Loucy (cell line): Measurements from ENCODE around the gene TLR1.
"Not testable (repeated sequence)": the region's sequence is repeated elsewhere in the genome, so short reads cannot be mapped to it uniquely, and the experiment has no call there.

ENCODE experiments used
- H2AFZ ChIP-seq: fragments of 200-600 bp; sonication (generic); 2 replicates; pipeline ENCODE4 v1.6.0; 2016; ENCODE audit warnings: antibody characterized with exemption, mild to moderate bottlenecking, low read length, moderate library complexity
- H3F3A ChIP-seq: fragments of 200-600 bp; 2 replicates; pipeline ENCODE4 v1.6.0; 2016; ENCODE audit warnings: antibody characterized with exemption, low read depth, mild to moderate bottlenecking
- H3K27me3 ChIP-seq: fragments of 200-600 bp; sonication (generic); 2 replicates; pipeline ENCODE4 v1.6.1; 2014; ENCODE audit warnings: low read length, mild to moderate bottlenecking; ENCODE audit not compliant: insufficient read depth, poor library complexity, severe bottlenecking
- H3K36me3 ChIP-seq: fragments of 200-600 bp; sonication (generic); 2 replicates; pipeline ENCODE4 v1.6.1; 2016; ENCODE audit warnings: low read length; ENCODE audit not compliant: insufficient read depth
- H3K4me1 ChIP-seq: fragments of 200-600 bp; sonication (generic); 2 replicates; pipeline ENCODE4 v1.5.1; 2014; ENCODE audit warnings: low read length, mild to moderate bottlenecking; ENCODE audit not compliant: insufficient read depth, poor library complexity, severe bottlenecking
- H3K4me2 ChIP-seq: fragments of 200-600 bp; sonication (generic); 2 replicates; pipeline ENCODE4 v1.6.0; 2014; ENCODE audit warnings: antibody characterized with exemption, low read length, low read depth, mild to moderate bottlenecking; ENCODE audit not compliant: poor library complexity, severe bottlenecking
- H3K4me3 ChIP-seq: fragments of 200-600 bp; sonication (generic); 2 replicates; pipeline ENCODE4 v1.5.1; 2014; ENCODE audit warnings: low read length, mild to moderate bottlenecking, mixed read lengths; ENCODE audit not compliant: poor library complexity, severe bottlenecking
- H3K79me2 ChIP-seq: fragments of 200-600 bp; sonication (generic); 2 replicates; pipeline ENCODE4 v1.6.1; 2014; ENCODE audit warnings: low read length; ENCODE audit not compliant: insufficient read depth
- H3K9ac ChIP-seq: fragments of 200-600 bp; sonication (generic); 2 replicates; pipeline ENCODE4 v1.6.0; 2014; ENCODE audit warnings: mild to moderate bottlenecking, low read depth, low read length, moderate library complexity; ENCODE audit not compliant: poor library complexity, severe bottlenecking
- H3K9me2 ChIP-seq: fragments of 200-600 bp; sonication (generic); replicated peaks from 2 replicates; pipeline ENCODE4 v1.6.1; 2016; ENCODE audit warnings: low read depth, low read length, mixed read lengths
- H3K9me3 ChIP-seq: fragments of 200-600 bp; sonication (generic); 2 replicates; pipeline ENCODE4 v1.6.1; 2014; ENCODE audit warnings: mild to moderate bottlenecking, antibody characterized with exemption, low read length, low read depth; ENCODE audit not compliant: insufficient read depth
- H4K20me1 ChIP-seq: fragments of 200-600 bp; sonication (generic); 2 replicates; pipeline ENCODE4 v1.6.0; 2014; ENCODE audit warnings: antibody characterized with exemption, low read length, mild to moderate bottlenecking; ENCODE audit not compliant: insufficient read depth, poor library complexity, severe bottlenecking
- EZH2phosphoT487 ChIP-seq: fragments of 200-600 bp; IDR thresholded peaks from 2 replicates; pipeline ENCODE4 v1.6.1; 2018; ENCODE audit warnings: antibody characterized with exemption, mild to moderate bottlenecking, moderate library complexity, borderline replicate concordance
- TF ChIP-seq, protein P1 (sequence below): fragments of 200-600 bp; sonication (generic); conservative IDR thresholded peaks from 2 replicates; pipeline ENCODE4 v1.5.1; 2014; ENCODE audit warnings: mild to moderate bottlenecking, antibody characterized with exemption, low read length

Gene TLR1

DNA sequence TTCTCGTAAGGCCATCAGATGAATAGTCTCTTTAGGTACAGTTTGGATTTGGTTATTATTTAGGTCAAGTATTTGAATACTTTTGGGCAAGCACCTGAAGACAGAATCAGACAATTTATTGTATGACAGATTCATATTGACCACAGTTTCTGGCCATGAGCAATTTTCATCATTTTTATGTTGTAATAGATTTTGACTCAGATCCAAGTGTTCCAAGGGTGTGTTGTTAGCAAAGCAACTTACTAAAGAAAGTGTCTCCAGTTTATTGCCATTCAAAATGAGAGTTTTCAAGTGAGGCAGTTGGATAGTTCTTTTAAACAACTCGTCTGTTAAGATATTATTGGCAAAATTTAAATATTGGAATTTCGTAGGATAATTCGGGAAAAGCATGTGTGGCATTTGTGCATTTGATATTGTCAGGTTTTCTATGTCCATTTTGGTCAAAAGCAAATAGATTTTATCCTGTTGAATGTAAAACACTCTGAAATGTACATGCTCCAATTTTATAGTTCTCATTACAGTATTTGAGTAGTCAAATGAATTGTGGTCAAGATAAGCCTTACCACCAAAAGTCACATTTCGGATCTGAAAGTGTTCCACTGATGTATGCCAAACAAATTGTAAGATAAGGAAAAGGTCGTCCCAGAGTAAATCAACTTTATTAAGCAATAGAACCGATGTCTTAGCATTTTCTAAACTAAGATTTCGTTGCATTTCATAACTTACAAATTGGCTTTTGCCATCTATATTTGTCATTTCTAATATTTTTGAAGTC, 30.2 kb downstream of the TLR1 start:
- Histone ChIP-seq H4K20me1 (no peaks in the 10 kb centered on the region), H3K79me2 (no peaks in the 10 kb centered on the region), H3K27me3 (peaks cover 5% of the 10 kb centered on the region), H3K9ac (no peak overlapping the region), H3K9me2 (no peaks in the 10 kb centered on the region), H3K36me3 (no peaks in the 10 kb centered on the region), H3K4me2 (no peak overlapping the region), H3K4me1 (no peaks in the 10 kb centered on the region), H2AFZ (no peak overlapping the region), H3K4me3 (no peak overlapping the region), H3K9me3 (no peaks in the 10 kb centered on the region), H3F3A (no peaks in the 10 kb centered on the region)
- TF ChIP-seq EZH2phosphoT487: no peak
- TF ChIP-seq, protein P1, sequence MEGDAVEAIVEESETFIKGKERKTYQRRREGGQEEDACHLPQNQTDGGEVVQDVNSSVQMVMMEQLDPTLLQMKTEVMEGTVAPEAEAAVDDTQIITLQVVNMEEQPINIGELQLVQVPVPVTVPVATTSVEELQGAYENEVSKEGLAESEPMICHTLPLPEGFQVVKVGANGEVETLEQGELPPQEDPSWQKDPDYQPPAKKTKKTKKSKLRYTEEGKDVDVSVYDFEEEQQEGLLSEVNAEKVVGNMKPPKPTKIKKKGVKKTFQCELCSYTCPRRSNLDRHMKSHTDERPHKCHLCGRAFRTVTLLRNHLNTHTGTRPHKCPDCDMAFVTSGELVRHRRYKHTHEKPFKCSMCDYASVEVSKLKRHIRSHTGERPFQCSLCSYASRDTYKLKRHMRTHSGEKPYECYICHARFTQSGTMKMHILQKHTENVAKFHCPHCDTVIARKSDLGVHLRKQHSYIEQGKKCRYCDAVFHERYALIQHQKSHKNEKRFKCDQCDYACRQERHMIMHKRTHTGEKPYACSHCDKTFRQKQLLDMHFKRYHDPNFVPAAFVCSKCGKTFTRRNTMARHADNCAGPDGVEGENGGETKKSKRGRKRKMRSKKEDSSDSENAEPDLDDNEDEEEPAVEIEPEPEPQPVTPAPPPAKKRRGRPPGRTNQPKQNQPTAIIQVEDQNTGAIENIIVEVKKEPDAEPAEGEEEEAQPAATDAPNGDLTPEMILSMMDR: no peak

DNA sequence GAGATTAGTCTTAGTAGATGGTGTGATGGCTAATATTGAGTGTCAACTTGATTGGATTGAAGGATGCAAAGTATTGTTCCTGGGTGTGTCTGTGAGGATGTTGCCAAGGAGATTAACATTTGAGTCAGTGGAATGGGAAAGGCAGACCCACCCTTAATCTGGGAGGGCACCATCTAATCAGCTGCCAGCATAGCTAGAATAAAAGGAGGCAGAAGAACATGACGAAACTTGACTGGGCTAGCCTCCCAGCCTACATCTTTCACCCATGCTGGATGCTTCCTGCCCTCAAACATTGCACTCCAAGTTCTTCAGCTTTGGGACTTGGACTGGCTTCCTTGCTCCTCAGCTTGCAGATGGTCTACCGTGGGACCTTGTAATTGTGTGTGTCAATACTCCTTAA, 34.3 kb downstream of the TLR1 start:
- H3F3A ChIP-seq: not testable (repeated sequence)

DNA sequence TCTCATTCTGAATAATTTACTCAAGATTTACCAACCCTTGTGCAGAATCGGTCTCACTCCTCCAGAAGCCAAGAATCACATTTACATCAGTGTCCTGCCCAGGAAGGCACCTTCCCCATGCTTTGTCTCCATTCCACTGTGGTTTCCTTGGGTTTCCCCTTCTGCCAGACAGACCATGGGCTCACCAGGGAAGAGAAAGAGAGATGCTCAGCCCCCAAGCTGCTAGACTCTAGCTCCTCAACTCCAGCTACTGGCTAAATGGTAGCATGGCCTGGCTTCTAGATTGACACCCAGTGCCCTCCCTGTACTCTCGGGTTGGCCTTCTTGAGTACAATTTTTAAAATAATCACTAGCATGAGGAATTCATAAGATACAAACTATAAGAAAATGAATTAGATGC, 34.7 kb downstream of the TLR1 start:
- Histone ChIP-seq H3K36me3 (no peaks in the 10 kb centered on the region), H4K20me1 (no peaks in the 10 kb centered on the region), H3K27me3 (peaks cover 5% of the 10 kb centered on the region), H3K4me2 (no peak overlapping the region), H3K4me3 (no peak overlapping the region), H3K79me2 (no peaks in the 10 kb centered on the region), H3K4me1 (no peaks in the 10 kb centered on the region), H3K9me2 (no peaks in the 10 kb centered on the region), H3K9ac (no peak overlapping the region), H3K9me3 (no peaks in the 10 kb centered on the region), H3F3A (no peaks in the 10 kb centered on the region), H2AFZ (no peak overlapping the region)
- TF ChIP-seq EZH2phosphoT487: no peak
- TF ChIP-seq, protein P1: no peak

More for the DNA sequence above, 34.3 kb downstream of the TLR1 start:
- H4K20me1 ChIP-seq, H3K4me3 ChIP-seq, H3K27me3 ChIP-seq, H3K9ac ChIP-seq, H3K4me2 ChIP-seq, H2AFZ ChIP-seq, H3K4me1 ChIP-seq, H3K9me2 ChIP-seq, H3K79me2 ChIP-seq, H3K36me3 ChIP-seq, H3K9me3 ChIP-seq: not testable (repeated sequence)

DNA sequence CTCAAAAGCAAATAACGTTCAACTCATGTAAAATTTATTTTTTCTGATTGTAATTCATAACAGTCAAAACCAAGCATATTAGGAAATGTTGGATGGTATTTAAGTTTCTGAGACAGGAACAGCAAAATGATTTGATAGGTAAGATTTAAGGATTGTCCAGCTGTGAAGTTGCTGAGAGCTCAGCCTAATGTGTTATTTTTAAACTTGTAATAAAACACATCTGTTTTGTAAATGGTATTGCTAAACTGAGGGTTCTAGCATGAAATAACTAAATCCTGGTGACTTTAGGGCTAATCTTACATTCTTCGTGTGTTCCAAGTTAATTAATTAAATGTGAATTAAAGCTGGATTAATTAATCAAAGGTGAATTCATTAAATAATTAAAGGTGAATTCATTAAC, 35.1 kb downstream of the TLR1 start:
- Histone ChIP-seq H3K9me2 (no peaks in the 10 kb centered on the region), H3K9me3 (no peaks in the 10 kb centered on the region), H3K79me2 (no peaks in the 10 kb centered on the region), H3K4me1 (no peaks in the 10 kb centered on the region), H3K9ac (no peak overlapping the region), H3K36me3 (no peaks in the 10 kb centered on the region), H3K27me3 (peaks cover 5% of the 10 kb centered on the region), H3K4me3 (no peak overlapping the region), H2AFZ (no peak overlapping the region), H3K4me2 (no peak overlapping the region), H4K20me1 (no peaks in the 10 kb centered on the region), H3F3A (no peaks in the 10 kb centered on the region)
- TF ChIP-seq, protein P1: no peak
- TF ChIP-seq EZH2phosphoT487: no peak
